Measurements from ENCODE around the gene SLC2A8. TPM values are rescaled to one million over a fixed set of nuclear protein-coding genes. Genes with fewer than 3 reads are reported as not detected.
A peak's percentile ranks its signal among the peaks of the same experiment; 100 is the strongest.

SLC2A8 gene
- total RNA-seq, 1 experiment from 2014 or later = 13.8 TPM

- DNase-seq (ENCODE audit: low spot score) = no peak
Measured at GRCh38 chr9:127403507-127404192, 6.7 kb downstream of the SLC2A8 start.

GRCh38 chr9:127404631-127405030 is 7.7 kb downstream of the SLC2A8 start:
- no peak for DNase-seq (ENCODE audit: low spot score)

DNA sequence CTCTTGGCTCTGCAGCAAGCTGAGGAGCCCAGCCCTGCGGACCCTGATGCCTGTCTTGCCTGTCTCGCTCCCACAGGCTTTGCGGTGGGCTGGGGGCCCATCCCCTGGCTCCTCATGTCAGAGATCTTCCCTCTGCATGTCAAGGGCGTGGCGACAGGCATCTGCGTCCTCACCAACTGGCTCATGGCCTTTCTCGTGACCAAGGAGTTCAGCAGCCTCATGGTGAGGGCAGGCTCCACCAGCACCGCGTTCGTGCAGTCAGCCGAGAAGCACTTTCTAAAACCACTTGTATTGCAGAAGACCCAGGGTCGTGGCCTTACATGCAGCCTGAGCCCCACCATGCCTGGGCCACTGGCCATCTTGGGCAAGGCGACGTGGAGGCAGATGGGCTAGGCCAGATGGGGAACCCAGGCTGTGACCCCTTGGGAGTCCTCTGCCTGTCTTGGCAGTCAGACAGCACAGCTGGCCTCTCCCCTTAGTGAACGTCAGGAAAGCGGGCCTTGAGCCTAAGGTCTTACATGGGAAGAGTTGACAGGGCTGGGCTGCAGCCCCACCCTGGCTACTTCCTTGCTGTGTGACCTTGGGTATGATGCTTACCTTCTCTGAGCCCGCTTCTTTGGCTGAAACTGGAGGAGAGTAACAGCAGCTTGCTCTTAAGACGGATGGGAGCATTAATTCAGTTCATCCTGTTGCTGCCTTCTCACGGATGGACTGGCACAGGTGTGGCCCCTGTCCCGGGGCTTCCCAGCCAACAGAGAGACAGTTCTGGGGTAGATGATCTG is 8.6 kb downstream of the SLC2A8 start:
- DNase-seq (ENCODE audit: low spot score) = no peak

DNA sequence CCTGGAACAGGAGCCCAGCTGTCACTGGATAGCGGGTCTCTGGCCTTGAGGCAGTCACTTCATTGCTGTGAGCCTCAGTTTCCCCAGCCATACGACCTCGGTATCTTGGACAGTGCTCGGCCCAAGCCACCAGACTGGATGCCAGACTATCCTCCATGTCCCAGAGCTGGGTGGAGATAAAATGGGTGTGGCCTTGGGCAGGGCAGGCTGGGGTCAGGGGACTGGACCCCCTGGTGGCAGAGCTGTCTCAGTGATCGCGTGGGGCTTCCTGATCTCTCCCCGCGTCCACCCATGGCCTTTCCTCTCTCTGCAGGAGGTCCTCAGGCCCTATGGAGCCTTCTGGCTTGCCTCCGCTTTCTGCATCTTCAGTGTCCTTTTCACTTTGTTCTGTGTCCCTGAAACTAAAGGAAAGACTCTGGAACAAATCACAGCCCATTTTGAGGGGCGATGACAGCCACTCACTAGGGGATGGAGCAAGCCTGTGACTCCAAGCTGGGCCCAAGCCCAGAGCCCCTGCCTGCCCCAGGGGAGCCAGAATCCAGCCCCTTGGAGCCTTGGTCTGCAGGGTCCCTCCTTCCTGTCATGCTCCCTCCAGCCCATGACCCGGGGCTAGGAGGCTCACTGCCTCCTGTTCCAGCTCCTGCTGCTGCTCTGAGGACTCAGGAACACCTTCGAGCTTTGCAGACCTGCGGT is 10.0 kb downstream of the SLC2A8 start:
- DNase-seq (ENCODE audit: low spot score) = no peak

DNA sequence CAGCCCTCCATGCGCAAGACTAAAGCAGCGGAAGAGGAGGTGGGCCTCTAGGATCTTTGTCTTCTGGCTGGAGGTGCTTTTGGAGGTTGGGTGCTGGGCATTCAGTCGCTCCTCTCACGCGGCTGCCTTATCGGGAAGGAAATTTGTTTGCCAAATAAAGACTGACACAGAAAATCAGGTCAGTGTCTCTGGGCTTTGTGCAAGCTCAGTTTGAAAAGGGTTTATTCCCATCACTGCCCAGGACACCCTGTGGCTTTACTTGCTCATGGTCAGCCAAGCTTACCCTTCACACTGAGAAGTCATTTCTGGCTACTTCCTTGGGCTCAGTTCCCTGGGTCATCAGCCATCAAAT is 10.5 kb downstream of the SLC2A8 start:
- no peak for DNase-seq (ENCODE audit: low spot score)

GRCh38 chr9:127411122-127411521 is 14.2 kb downstream of the SLC2A8 start:
- no peak for DNase-seq (ENCODE audit: low spot score)

GRCh38 chr9:127415141-127415540 is 18.2 kb downstream of the SLC2A8 start:
- no peak for DNase-seq (ENCODE audit: low spot score)

DNA sequence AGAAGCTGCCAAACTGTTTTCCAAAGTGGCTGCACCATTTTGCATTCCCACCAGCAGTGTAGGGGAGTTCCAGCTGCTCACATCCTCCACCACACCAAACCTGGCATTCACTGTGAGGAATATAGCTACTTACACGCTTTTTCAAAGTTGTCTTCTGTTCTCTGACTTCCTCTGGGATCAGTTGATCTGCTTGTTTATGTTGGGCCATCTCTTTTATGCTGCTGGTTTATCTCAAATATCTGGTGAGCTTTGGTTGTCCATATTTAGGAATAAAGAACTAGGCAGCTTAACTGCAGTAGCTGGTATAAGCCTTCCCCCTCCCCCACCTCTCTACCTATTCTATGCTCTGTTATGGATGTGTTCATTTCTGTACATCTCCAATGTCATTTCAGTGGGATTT is 18.7 kb downstream of the SLC2A8 start:
- no peak for DNase-seq (ENCODE audit: low spot score)

GRCh38 chr9:127417131-127418036 is 20.4 kb downstream of the SLC2A8 start:
- peak; percentile 75 for DNase-seq (ENCODE audit: low spot score)

- peak; percentile 44 for DNase-seq (ENCODE audit: low spot score)
Measured at GRCh38 chr9:127418037-127418471, 21.1 kb downstream of the SLC2A8 start.

DNA sequence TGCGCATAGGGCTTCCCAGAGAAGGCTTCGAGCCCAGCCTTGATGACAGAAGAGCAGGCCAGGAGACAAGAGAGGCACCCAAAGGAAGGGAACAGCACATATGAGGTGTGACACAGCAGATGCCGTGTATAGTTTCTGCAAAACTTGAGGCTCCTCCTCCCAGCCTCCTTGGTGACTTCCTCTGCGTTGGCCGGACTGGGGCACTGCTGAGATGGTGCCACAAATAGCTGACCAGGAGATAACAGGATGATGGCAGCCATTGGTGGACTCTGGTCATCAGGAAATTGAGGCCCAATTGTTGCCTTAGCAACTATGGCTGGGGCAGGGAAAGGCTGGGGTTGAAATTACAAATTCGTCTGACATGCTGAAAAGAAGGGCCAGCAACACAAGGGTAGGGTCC is 22.4 kb downstream of the SLC2A8 start:
- DNase-seq (ENCODE audit: low spot score) = no peak

DNA sequence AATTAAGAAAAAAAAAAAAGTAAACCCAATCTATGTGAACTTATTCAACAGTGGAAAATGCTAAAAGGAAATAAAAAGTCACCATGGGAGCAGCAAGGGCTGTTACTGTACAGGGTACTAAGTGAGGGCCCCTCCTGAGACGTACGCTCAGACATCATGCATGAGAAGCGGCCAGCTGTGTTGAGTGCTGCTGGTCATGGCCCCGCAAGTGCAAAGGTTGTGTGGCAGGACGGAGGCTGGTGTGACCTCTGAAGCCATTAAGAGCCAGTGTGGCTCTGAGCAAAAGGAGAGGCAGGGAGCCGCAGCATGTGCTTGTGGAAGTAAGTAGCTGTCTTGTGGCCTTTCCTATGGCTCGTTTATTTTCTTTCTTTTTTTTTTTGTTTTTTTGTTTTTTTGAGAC is 24.1 kb downstream of the SLC2A8 start:
- DNase-seq (ENCODE audit: low spot score) = no peak

GRCh38 chr9:127422133-127422782 is 25.3 kb downstream of the SLC2A8 start:
- DNase-seq (ENCODE audit: low spot score) = no peak

GRCh38 chr9:127422787-127423186 is 25.8 kb downstream of the SLC2A8 start:
- DNase-seq (ENCODE audit: low spot score) = no peak

- no peak for DNase-seq (ENCODE audit: low spot score)
Measured at GRCh38 chr9:127423476-127423933, 26.5 kb downstream of the SLC2A8 start.

DNA sequence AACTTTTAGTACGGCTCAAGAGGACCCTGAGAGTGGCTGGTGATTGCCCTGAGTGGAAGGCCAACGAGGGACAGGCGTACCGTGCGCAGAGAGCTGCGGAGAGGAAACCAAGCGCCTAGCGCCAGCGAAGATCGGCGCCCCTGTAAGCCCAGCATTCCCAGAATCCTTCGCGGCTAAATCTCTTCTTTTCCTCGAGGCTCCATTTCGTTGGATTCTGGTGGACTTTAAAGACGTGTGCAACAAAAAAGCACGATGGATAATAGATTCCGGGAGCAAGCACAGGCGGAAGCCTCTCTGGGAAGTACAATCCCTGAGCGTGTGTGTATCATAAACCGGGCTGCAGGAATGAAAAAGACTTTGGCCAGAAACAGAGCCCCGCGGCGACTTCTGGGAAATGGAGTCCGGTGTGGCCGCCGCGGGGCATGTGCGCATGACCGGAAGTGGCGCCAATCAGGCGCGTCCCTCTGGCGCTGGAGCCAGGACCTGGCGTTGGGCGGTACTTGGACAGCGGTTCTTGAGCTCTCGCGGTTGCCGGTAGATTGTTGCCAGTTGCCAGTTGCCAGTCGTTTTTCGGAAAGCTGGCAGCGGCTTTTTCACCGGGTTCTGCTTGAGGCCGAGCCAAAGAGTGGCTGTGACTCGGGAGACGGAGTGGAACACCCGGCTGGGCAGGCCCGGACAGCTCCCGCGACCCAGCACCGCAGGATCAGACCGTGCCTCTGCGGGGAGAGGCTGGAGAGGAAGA is 27.1 kb downstream of the SLC2A8 start, which contains the start of gene ZNF79:
TSS of gene ZNF79 (plus strand) at position 449 of the 742 bp plus-strand sequence. CDS start 406 bp downstream, outside the sequence.
- peak; percentile 90 for DNase-seq (ENCODE audit: low spot score)

GRCh38 chr9:127424676-127424999 is 27.7 kb downstream of the SLC2A8 start:
- peak; percentile 42 for DNase-seq (ENCODE audit: low spot score)

DNA sequence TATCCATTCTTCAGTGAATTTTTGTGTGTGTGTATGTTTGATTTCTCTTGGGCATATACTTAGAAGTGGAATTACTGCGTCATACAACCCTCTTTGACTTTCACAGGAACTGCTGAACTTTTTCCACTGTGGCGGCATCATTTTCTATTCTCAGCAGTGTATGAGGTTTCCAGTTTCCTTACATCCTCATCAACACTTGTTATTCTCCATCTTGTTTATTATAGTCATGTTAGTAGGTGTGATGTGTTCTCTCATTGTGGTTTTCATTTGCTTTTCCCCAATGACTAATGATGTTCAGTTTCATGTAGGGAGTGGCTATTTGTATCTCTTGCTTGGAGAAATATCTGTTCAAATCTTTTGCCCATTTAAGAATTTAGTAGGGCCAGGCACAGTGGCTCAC is 29.8 kb downstream of the SLC2A8 start:
- DNase-seq (ENCODE audit: low spot score) = no peak

DNA sequence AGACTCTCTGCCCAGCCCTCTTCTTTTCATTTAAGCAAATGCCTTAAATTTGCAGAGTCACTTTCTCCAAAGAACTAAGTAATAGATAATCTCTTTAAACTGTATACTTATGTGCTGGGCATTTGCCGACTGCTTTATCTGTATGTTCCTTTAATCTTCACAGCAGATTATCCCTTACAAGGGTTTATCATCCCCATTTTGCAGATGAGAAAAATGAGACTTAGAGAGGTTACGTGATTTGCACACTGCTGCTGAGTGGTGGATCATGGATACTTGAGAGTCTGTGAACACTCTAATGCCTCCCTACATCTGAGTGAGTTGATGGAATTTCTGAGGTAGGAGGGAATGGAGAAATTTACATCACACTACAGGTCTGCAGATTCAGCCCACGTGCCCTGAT is 31.4 kb downstream of the SLC2A8 start:
- DNase-seq (ENCODE audit: low spot score) = no peak

- no peak for DNase-seq (ENCODE audit: low spot score)
Measured at GRCh38 chr9:127430415-127430814, 33.4 kb downstream of the SLC2A8 start.
